Type B pancreatic cell (in vitro differentiated cells): ENCODE results near the gene PIP5K1C. TPM values are rescaled to one million over a fixed set of nuclear protein-coding genes. Genes with fewer than 3 reads are reported as not detected.
"Not testable (repeated sequence)": the region's sequence is repeated elsewhere in the genome, so short reads cannot be mapped to it uniquely, and the experiment has no call there.

ENCODE experiments used
- DNase-seq: peaks from one replicate; pipeline ENCODE4 v3.0.0; 2021; ENCODE audit warnings: mixed read lengths; ENCODE audit not compliant: unreplicated experiment; ENCODE audit errors: extremely low spot score
- H3K27ac Mint-ChIP-seq: 2 replicates; pipeline ENCODE4 v1.8.0; 2021; ENCODE audit warnings: mild to moderate bottlenecking, mixed read lengths
- H3K27me3 Mint-ChIP-seq: 2 replicates; pipeline ENCODE4 v1.8.0; 2021; ENCODE audit warnings: mixed read lengths
- H3K36me3 Mint-ChIP-seq: 2 replicates; pipeline ENCODE4 v1.8.0; 2021; ENCODE audit warnings: mixed read lengths
- H3K4me1 Mint-ChIP-seq: one replicate; pipeline ENCODE4 v1.8.0; 2021; ENCODE audit warnings: mixed read lengths; ENCODE audit not compliant: unreplicated experiment
- H3K4me3 Mint-ChIP-seq: 2 replicates; pipeline ENCODE4 v1.8.0; 2021; ENCODE audit warnings: mild to moderate bottlenecking, mixed read lengths
- H3K9me3 Mint-ChIP-seq: 2 replicates; pipeline ENCODE4 v1.8.0; 2021; ENCODE audit warnings: mixed read lengths
- CTCF ChIP-seq: fragments of 200-600 bp; sonication (generic); conservative IDR thresholded peaks from 2 replicates; pipeline ENCODE4 v1.5.0; 2021; ENCODE audit warnings: antibody characterized with exemption, mild to moderate bottlenecking
- total RNA-seq: library from RNA; stranded (reverse); gene quantifications from 2 replicates; pipeline ENCODE4 v1.2.1, GENCODE V29; 2021; ENCODE audit warnings: low replicate concordance

The PIP5K1C gene
- total RNA-seq, 1 donor from 2014 or later = 44.5 TPM

- Mint-ChIP-seq H3K4me3 (no peak overlapping the region), H3K36me3 (no peaks in the 10 kb centered on the region), H3K9me3 (no peaks in the 10 kb centered on the region), H3K27ac (no peak overlapping the region), H3K4me1 (no peaks in the 10 kb centered on the region), H3K27me3 (no peaks in the 10 kb centered on the region)
- DNase-seq = no peak
- TF ChIP-seq CTCF = no peak
Measured at GRCh38 chr19:3648037-3648905, 52.0 kb downstream of the PIP5K1C start.

- H3K27ac Mint-ChIP-seq, H3K36me3 Mint-ChIP-seq, H3K4me3 Mint-ChIP-seq, H3K9me3 Mint-ChIP-seq, H3K4me1 Mint-ChIP-seq, DNase-seq, H3K27me3 Mint-ChIP-seq: not testable (repeated sequence)
Measured at GRCh38 chr19:3647102-3647501, 53.2 kb downstream of the PIP5K1C start.

- no peak for TF ChIP-seq CTCF
- no peak for DNase-seq
- Mint-ChIP-seq H3K4me1 (no peaks in the 10 kb centered on the region), H3K9me3 (no peaks in the 10 kb centered on the region), H3K27ac (no peak overlapping the region), H3K27me3 (no peaks in the 10 kb centered on the region), H3K4me3 (no peak overlapping the region), H3K36me3 (no peaks in the 10 kb centered on the region)
Measured at GRCh38 chr19:3646336-3647092, 53.8 kb downstream of the PIP5K1C start.

GRCh38 chr19:3645726-3646125, 54.5 kb downstream of the PIP5K1C start:
- Mint-ChIP-seq H3K27me3 (no peaks in the 10 kb centered on the region), H3K4me3 (no peak overlapping the region), H3K36me3 (no peaks in the 10 kb centered on the region), H3K4me1 (no peaks in the 10 kb centered on the region), H3K27ac (no peak overlapping the region), H3K9me3 (no peaks in the 10 kb centered on the region)
- no peak for TF ChIP-seq CTCF
- no peak for DNase-seq

GRCh38 chr19:3645067-3645396, 55.2 kb downstream of the PIP5K1C start:
- H3K27ac Mint-ChIP-seq = no peak overlapping the region
- no peaks in the 10 kb centered on the region for H3K9me3 Mint-ChIP-seq
- H3K4me3 Mint-ChIP-seq = no peak overlapping the region
- H3K36me3 Mint-ChIP-seq = no peaks in the 10 kb centered on the region
- no peak for TF ChIP-seq CTCF
- no peaks in the 10 kb centered on the region for H3K27me3 Mint-ChIP-seq
- DNase-seq = no peak
- H3K4me1 Mint-ChIP-seq = no peaks in the 10 kb centered on the region

GRCh38 chr19:3644351-3645066, 55.8 kb downstream of the PIP5K1C start:
- TF ChIP-seq CTCF = no peak
- Mint-ChIP-seq H3K4me3 (no peak overlapping the region), H3K27me3 (no peaks in the 10 kb centered on the region), H3K4me1 (no peaks in the 10 kb centered on the region), H3K9me3 (no peaks in the 10 kb centered on the region), H3K36me3 (no peaks in the 10 kb centered on the region), H3K27ac (no peak overlapping the region)
- DNase-seq = no peak
